HEK293 (cell line): ENCODE results near the gene C2.

Experiments used
- GLI2 ChIP-seq: fragments of 450-650 bp; formaldehyde crosslinking; IDR thresholded peaks from 2 replicates; pipeline ENCODE4; 2017; ENCODE audit warnings: missing biosample characterization, missing genetic modification characterization, low read depth, borderline replicate concordance
- GLIS2 ChIP-seq: fragments of 450-650 bp; formaldehyde crosslinking; IDR thresholded peaks from 2 replicates; pipeline ENCODE4 v1.5.1; 2016; ENCODE audit warnings: missing biosample characterization, missing genetic modification characterization
- HOXC10 ChIP-seq: sonication (generic); formaldehyde crosslinking; IDR thresholded peaks from 2 replicates; pipeline ENCODE4 v1.8.1; 2023; ENCODE audit warnings: mild to moderate bottlenecking, missing genetic modification reagents
- IKZF3 ChIP-seq: fragments of 450-650 bp; IDR thresholded peaks from 2 replicates; pipeline ENCODE4 v1.5.0; 2018; ENCODE audit warnings: missing biosample characterization, mild to moderate bottlenecking, missing genetic modification characterization, moderate library complexity
- KLF1 ChIP-seq: fragments of 450-650 bp; formaldehyde crosslinking; IDR thresholded peaks from 2 replicates; pipeline ENCODE4 v1.5.1; 2016; ENCODE audit warnings: missing biosample characterization, missing genetic modification characterization
- MEIS1 ChIP-seq: sonication (generic); formaldehyde crosslinking; IDR thresholded peaks from 2 replicates; pipeline ENCODE4 v1.8.1; 2022; ENCODE audit warnings: missing genetic modification reagents, mild to moderate bottlenecking, borderline replicate concordance
- ZNF138 ChIP-seq: fragments of 450-650 bp; formaldehyde crosslinking; IDR thresholded peaks from 2 replicates; pipeline ENCODE4 v1.5.1; 2016; ENCODE audit warnings: missing biosample characterization, missing genetic modification characterization, borderline replicate concordance
- ZNF2 ChIP-seq: fragments of 450-650 bp; formaldehyde crosslinking; IDR thresholded peaks from 2 replicates; pipeline ENCODE4 v1.5.1; 2016; ENCODE audit warnings: missing biosample characterization, missing genetic modification characterization
- ZNF223 ChIP-seq: fragments of 450-650 bp; formaldehyde crosslinking; IDR thresholded peaks from 2 replicates; pipeline ENCODE4 v1.5.1; 2016; ENCODE audit warnings: missing biosample characterization, missing genetic modification characterization
- ZNF23 ChIP-seq: fragments of 450-650 bp; formaldehyde crosslinking; IDR thresholded peaks from 2 replicates; pipeline ENCODE4 v1.5.1; 2016; ENCODE audit warnings: missing biosample characterization, missing genetic modification characterization, borderline replicate concordance
- ZNF239 ChIP-seq: fragments of 450-650 bp; formaldehyde crosslinking; IDR thresholded peaks from 2 replicates; pipeline ENCODE4 v1.5.1; 2016; ENCODE audit warnings: missing biosample characterization, missing genetic modification characterization
- ZNF311 ChIP-seq: fragments of 450-650 bp; formaldehyde crosslinking; IDR thresholded peaks from 2 replicates; pipeline ENCODE4 v1.5.1; 2017; ENCODE audit warnings: missing biosample characterization, missing genetic modification characterization, borderline replicate concordance
- ZNF571 ChIP-seq: fragments of 450-650 bp; formaldehyde crosslinking; IDR thresholded peaks from 2 replicates; pipeline ENCODE4 v1.5.0; 2017; ENCODE audit warnings: missing biosample characterization, missing genetic modification characterization
- ZNF623 ChIP-seq: fragments of 450-650 bp; formaldehyde crosslinking; IDR thresholded peaks from 2 replicates; pipeline ENCODE4 v1.5.1; 2016; ENCODE audit warnings: missing biosample characterization, missing genetic modification characterization
- ZNF670 ChIP-seq: fragments of 450-650 bp; formaldehyde crosslinking; IDR thresholded peaks from 2 replicates; pipeline ENCODE4 v1.5.1; 2016; ENCODE audit warnings: missing biosample characterization, missing genetic modification characterization, low read depth
- ZNF677 ChIP-seq: fragments of 450-650 bp; IDR thresholded peaks from 2 replicates; pipeline ENCODE4 v1.5.0; 2018; ENCODE audit warnings: missing biosample characterization, mild to moderate bottlenecking, missing genetic modification characterization, moderate library complexity
- ZNF837 ChIP-seq: fragments of 450-650 bp; formaldehyde crosslinking; IDR thresholded peaks from 2 replicates; pipeline ENCODE4 v1.5.1; 2016; ENCODE audit warnings: missing biosample characterization, missing genetic modification characterization
- ZSCAN16 ChIP-seq: fragments of 450-650 bp; formaldehyde crosslinking; IDR thresholded peaks from 2 replicates; pipeline ENCODE4 v1.5.1; 2016; ENCODE audit warnings: missing biosample characterization, missing genetic modification characterization
- ZSCAN23 ChIP-seq: fragments of 450-650 bp; formaldehyde crosslinking; IDR thresholded peaks from 2 replicates; pipeline ENCODE4 v1.5.1; 2016; ENCODE audit warnings: missing biosample characterization, missing genetic modification characterization
- TF ChIP-seq, protein P1 (sequence below): fragments of 450-650 bp; formaldehyde crosslinking; IDR thresholded peaks from 2 replicates; pipeline ENCODE4 v1.5.1; 2016; ENCODE audit warnings: missing biosample characterization, missing genetic modification characterization
- TF ChIP-seq, protein P2 (sequence below): sonication (generic); formaldehyde crosslinking; IDR thresholded peaks from 2 replicates; pipeline ENCODE4 v1.8.1; 2022; ENCODE audit warnings: mild to moderate bottlenecking, moderate library complexity, missing genetic modification reagents
- TF ChIP-seq, protein P3 (sequence below): fragments of 450-650 bp; formaldehyde crosslinking; IDR thresholded peaks from 2 replicates; pipeline ENCODE4 v1.5.1; 2016; ENCODE audit warnings: missing biosample characterization, missing genetic modification characterization
- TF ChIP-seq, protein P4 (sequence below): fragments of 450-650 bp; formaldehyde crosslinking; IDR thresholded peaks from 2 replicates; pipeline ENCODE4 v1.5.1; 2016; ENCODE audit warnings: missing biosample characterization, missing genetic modification characterization
- TF ChIP-seq, protein P5 (sequence below): fragments of 450-650 bp; formaldehyde crosslinking; IDR thresholded peaks from 2 replicates; pipeline ENCODE4 v1.5.1; 2017; ENCODE audit warnings: missing biosample characterization, missing genetic modification characterization
- TF ChIP-seq, protein P6 (sequence below): fragments of 450-650 bp; formaldehyde crosslinking; IDR thresholded peaks from 2 replicates; pipeline ENCODE4; 2016; ENCODE audit warnings: missing biosample characterization, missing genetic modification characterization
- TF ChIP-seq, protein P7 (sequence below): fragments of 450-650 bp; formaldehyde crosslinking; IDR thresholded peaks from 2 replicates; pipeline ENCODE4 v1.5.1; 2017; ENCODE audit warnings: missing biosample characterization, missing genetic modification characterization

Gene C2

DNA sequence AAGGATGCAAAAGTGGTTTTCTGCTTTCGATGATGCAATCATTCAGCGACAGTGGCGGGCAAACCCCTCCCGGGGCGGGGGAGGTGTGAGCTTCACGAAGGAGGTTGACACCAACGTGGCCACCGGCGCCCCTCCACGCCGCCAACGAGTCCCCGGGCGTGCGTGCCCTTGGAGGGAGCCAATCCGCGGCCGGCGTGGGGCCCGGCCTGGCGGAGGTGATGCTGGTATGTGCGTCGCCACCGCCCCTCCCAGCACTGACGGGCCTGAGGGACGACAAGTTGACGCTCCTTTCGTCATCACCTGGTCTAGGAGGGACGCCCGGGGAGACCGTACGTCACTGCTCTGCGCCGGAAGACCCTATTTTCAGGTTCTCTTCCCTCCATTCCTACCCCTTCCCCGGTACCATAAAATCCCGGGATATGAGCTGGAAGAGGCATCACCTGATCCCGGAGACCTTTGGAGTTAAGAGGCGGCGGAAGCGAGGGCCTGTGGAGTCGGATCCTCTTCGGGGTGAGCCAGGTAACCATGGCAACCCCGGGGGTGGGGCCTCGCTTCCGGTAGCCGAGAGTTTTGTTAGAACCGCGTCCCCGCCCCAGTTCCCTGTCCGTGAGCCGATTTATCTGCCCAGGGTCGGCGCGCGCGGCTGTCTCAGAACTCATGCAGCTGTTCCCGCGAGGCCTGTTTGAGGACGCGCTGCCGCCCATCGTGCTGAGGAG, 44.6 kb downstream of the C2 start, which contains the start of gene DXO (continued):
- TF ChIP-seq, protein P1, sequence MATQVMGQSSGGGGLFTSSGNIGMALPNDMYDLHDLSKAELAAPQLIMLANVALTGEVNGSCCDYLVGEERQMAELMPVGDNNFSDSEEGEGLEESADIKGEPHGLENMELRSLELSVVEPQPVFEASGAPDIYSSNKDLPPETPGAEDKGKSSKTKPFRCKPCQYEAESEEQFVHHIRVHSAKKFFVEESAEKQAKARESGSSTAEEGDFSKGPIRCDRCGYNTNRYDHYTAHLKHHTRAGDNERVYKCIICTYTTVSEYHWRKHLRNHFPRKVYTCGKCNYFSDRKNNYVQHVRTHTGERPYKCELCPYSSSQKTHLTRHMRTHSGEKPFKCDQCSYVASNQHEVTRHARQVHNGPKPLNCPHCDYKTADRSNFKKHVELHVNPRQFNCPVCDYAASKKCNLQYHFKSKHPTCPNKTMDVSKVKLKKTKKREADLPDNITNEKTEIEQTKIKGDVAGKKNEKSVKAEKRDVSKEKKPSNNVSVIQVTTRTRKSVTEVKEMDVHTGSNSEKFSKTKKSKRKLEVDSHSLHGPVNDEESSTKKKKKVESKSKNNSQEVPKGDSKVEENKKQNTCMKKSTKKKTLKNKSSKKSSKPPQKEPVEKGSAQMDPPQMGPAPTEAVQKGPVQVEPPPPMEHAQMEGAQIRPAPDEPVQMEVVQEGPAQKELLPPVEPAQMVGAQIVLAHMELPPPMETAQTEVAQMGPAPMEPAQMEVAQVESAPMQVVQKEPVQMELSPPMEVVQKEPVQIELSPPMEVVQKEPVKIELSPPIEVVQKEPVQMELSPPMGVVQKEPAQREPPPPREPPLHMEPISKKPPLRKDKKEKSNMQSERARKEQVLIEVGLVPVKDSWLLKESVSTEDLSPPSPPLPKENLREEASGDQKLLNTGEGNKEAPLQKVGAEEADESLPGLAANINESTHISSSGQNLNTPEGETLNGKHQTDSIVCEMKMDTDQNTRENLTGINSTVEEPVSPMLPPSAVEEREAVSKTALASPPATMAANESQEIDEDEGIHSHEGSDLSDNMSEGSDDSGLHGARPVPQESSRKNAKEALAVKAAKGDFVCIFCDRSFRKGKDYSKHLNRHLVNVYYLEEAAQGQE (tag by site-specific recombination), result no peak
- TF ChIP-seq ZNF837 (tag by site-specific recombination) (no peak), KLF1 (peak; percentile 75), MEIS1 (no peak), ZNF239 (tag by site-specific recombination) (no peak), ZNF2 (tag by site-specific recombination) (peak; percentile 92; the same call in 1 of the 2 replicates), ZNF23 (no peak), IKZF3 (peak; percentile 100), ZNF223 (no peak), ZNF138 (tag by site-specific recombination) (no peak), ZNF623 (tag by site-specific recombination) (0 out of 2 replicates have a peak, but pooled peaks have one; percentile 14), GLI2 (no peak), ZSCAN23 (tag by site-specific recombination) (no peak), ZSCAN16 (no peak), ZNF571 (tag by site-specific recombination) (no peak), GLIS2 (peak; percentile 100), ZNF677 (no peak), ZNF670 (tag by site-specific recombination) (no peak), HOXC10 (CRISPR knock-in tag) (0 out of 2 replicates have a peak, but pooled peaks have one; percentile 31), ZNF311 (tag by site-specific recombination) (no peak)
- TF ChIP-seq, protein P2, sequence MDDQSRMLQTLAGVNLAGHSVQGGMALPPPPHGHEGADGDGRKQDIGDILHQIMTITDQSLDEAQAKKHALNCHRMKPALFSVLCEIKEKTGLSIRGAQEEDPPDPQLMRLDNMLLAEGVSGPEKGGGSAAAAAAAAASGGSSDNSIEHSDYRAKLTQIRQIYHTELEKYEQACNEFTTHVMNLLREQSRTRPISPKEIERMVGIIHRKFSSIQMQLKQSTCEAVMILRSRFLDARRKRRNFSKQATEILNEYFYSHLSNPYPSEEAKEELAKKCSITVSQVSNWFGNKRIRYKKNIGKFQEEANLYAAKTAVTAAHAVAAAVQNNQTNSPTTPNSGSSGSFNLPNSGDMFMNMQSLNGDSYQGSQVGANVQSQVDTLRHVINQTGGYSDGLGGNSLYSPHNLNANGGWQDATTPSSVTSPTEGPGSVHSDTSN, result no peak
- TF ChIP-seq, protein P3, sequence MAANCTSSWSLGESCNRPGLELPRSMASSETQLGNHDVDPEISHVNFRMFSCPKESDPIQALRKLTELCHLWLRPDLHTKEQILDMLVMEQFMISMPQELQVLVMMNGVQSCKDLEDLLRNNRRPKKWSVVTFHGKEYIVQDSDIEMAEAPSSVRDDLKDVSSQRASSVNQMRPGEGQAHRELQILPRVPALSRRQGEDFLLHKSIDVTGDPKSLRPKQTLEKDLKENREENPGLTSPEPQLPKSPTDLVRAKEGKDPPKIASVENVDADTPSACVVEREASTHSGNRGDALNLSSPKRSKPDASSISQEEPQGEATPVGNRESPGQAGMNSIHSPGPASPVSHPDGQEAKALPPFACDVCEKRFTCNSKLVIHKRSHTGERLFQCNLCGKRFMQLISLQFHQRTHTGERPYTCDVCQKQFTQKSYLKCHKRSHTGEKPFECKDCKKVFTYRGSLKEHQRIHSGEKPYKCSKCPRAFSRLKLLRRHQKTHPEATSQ (tag by site-specific recombination), result no peak
- TF ChIP-seq, protein P4, sequence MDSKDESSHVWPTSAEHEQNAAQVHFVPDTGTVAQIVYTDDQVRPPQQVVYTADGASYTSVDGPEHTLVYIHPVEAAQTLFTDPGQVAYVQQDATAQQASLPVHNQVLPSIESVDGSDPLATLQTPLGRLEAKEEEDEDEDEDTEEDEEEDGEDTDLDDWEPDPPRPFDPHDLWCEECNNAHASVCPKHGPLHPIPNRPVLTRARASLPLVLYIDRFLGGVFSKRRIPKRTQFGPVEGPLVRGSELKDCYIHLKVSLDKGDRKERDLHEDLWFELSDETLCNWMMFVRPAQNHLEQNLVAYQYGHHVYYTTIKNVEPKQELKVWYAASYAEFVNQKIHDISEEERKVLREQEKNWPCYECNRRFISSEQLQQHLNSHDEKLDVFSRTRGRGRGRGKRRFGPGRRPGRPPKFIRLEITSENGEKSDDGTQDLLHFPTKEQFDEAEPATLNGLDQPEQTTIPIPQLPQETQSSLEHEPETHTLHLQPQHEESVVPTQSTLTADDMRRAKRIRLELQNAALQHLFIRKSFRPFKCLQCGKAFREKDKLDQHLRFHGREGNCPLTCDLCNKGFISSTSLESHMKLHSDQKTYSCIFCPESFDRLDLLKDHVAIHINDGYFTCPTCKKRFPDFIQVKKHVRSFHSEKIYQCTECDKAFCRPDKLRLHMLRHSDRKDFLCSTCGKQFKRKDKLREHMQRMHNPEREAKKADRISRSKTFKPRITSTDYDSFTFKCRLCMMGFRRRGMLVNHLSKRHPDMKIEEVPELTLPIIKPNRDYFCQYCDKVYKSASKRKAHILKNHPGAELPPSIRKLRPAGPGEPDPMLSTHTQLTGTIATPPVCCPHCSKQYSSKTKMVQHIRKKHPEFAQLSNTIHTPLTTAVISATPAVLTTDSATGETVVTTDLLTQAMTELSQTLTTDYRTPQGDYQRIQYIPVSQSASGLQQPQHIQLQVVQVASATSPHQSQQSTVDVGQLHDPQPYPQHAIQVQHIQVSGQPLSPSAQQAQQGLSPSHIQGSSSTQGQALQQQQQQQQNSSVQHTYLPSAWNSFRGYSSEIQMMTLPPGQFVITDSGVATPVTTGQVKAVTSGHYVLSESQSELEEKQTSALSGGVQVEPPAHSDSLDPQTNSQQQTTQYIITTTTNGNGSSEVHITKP (tag by site-specific recombination), result peak; percentile 95
- TF ChIP-seq, protein P5, sequence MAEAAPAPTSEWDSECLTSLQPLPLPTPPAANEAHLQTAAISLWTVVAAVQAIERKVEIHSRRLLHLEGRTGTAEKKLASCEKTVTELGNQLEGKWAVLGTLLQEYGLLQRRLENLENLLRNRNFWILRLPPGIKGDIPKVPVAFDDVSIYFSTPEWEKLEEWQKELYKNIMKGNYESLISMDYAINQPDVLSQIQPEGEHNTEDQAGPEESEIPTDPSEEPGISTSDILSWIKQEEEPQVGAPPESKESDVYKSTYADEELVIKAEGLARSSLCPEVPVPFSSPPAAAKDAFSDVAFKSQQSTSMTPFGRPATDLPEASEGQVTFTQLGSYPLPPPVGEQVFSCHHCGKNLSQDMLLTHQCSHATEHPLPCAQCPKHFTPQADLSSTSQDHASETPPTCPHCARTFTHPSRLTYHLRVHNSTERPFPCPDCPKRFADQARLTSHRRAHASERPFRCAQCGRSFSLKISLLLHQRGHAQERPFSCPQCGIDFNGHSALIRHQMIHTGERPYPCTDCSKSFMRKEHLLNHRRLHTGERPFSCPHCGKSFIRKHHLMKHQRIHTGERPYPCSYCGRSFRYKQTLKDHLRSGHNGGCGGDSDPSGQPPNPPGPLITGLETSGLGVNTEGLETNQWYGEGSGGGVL, result peak; percentile 86
- TF ChIP-seq, protein P6, sequence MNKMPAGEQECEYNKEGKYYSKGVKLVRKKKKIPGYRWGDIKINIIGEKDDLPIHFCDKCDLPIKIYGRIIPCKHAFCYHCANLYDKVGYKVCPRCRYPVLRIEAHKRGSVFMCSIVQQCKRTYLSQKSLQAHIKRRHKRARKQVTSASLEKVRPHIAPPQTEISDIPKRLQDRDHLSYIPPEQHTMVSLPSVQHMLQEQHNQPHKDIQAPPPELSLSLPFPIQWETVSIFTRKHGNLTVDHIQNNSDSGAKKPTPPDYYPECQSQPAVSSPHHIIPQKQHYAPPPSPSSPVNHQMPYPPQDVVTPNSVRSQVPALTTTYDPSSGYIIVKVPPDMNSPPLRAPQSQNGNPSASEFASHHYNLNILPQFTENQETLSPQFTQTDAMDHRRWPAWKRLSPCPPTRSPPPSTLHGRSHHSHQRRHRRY, result no peak
- TF ChIP-seq, protein P7, sequence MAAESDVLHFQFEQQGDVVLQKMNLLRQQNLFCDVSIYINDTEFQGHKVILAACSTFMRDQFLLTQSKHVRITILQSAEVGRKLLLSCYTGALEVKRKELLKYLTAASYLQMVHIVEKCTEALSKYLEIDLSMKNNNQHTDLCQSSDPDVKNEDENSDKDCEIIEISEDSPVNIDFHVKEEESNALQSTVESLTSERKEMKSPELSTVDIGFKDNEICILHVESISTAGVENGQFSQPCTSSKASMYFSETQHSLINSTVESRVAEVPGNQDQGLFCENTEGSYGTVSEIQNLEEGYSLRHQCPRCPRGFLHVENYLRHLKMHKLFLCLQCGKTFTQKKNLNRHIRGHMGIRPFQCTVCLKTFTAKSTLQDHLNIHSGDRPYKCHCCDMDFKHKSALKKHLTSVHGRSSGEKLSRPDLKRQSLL (tag by site-specific recombination), result no peak; the same call in none of the 2 replicates
